Common myeloid progenitor, CD34-positive (primary cell): Measurements from ENCODE around the gene SLC30A1.

Experiments used
- CTCF ChIA-PET: fragments of 350-600 bp; sonication (Branson Sonifier 250); formaldehyde crosslinking; loops from one replicate; lab custom pipeline; 2021; ENCODE audit warnings: antibody characterized with exemption; lab: Charles Lee
- POLR2A ChIA-PET: fragments of 350-600 bp; sonication (Branson Sonifier 250); formaldehyde crosslinking; loops from one replicate; lab custom pipeline; 2021; ENCODE audit warnings: antibody characterized with exemption; lab: Charles Lee
- DNase-seq, 3 donors: peaks; one replicate each; pipeline versions ENCODE4 v3.0.0 to v3.0.0-alpha.2; 2013
- H3K27ac ChIP-seq, 2 experiments: 1 replicate in 1 of 2; 2 replicates in 1 of 2; pipeline ENCODE4 v1.7.0; 2013; ENCODE audit warnings: inconsistent platforms in 2 of 2, low read length in 2 of 2, mild to moderate bottlenecking in 2 of 2, low read depth in 1 of 2, moderate library complexity in 1 of 2; ENCODE audit not compliant: severe bottlenecking in 2 of 2, insufficient read depth in 1 of 2, poor library complexity in 1 of 2
- H3K27me3 ChIP-seq, 5 experiments: replicated peaks in 2 of 5; 1 replicate in 3 of 5; 2 replicates in 2 of 5; pipeline versions ENCODE4 v1.6.1 to v1.7.0; 2013; ENCODE audit warnings: low read length in 4 of 5, mild to moderate bottlenecking in 2 of 5, moderate library complexity in 2 of 5, inconsistent platforms in 1 of 5; ENCODE audit not compliant: insufficient read depth in 5 of 5, control insufficient read depth in 4 of 5
- H3K36me3 ChIP-seq, 4 experiments: 1 replicate in 2 of 4; 2 replicates in 2 of 4; pipeline versions ENCODE4 v1.6.1 to v1.7.0; 2013; ENCODE audit warnings: low read length in 3 of 4, control low read depth in 1 of 4, mild to moderate bottlenecking in 1 of 4; ENCODE audit not compliant: control insufficient read depth in 4 of 4, insufficient read depth in 4 of 4
- H3K4me1 ChIP-seq, 4 experiments: 1 replicate in 3 of 4; 2 replicates in 1 of 4; pipeline versions ENCODE4 v1.6.1 to v1.7.1; 2013; ENCODE audit warnings: low read length in 3 of 4, mild to moderate bottlenecking in 3 of 4, control low read depth in 1 of 4, inconsistent platforms in 1 of 4, moderate library complexity in 1 of 4; ENCODE audit not compliant: control insufficient read depth in 4 of 4, insufficient read depth in 4 of 4; ENCODE audit errors: control extremely low read depth in 1 of 4
- H3K4me3 ChIP-seq, 7 experiments: 1 replicate in 4 of 7; 2 replicates in 3 of 7; pipeline versions ENCODE4 v1.5.1 to v1.7.0; 2013; ENCODE audit warnings: mild to moderate bottlenecking in 7 of 7, low read length in 6 of 7, moderate library complexity in 6 of 7, inconsistent platforms in 2 of 7, low read depth in 2 of 7, control low read depth in 1 of 7; ENCODE audit not compliant: insufficient read depth in 4 of 7, control insufficient read depth in 1 of 7; ENCODE audit errors: extremely low read depth in 1 of 7
- H3K9me3 ChIP-seq, 5 experiments: 1 replicate in 4 of 5; 2 replicates in 1 of 5; pipeline versions ENCODE4 v1.6.1 to v1.7.1; 2013; ENCODE audit warnings: low read length in 4 of 5, mild to moderate bottlenecking in 2 of 5, inconsistent platforms in 1 of 5, low read depth in 1 of 5, moderate library complexity in 1 of 5; ENCODE audit not compliant: control insufficient read depth in 4 of 5, insufficient read depth in 2 of 5; ENCODE audit errors: control extremely low read depth in 1 of 5
- WGBS: methylation state at CpG from one replicate; pipeline ENCODE4 v1.1.5; 2013; ENCODE audit not compliant: insufficient coverage; 5-methylcytosine and 5-hydroxymethylcytosine counted together

SLC30A1 gene

DNA sequence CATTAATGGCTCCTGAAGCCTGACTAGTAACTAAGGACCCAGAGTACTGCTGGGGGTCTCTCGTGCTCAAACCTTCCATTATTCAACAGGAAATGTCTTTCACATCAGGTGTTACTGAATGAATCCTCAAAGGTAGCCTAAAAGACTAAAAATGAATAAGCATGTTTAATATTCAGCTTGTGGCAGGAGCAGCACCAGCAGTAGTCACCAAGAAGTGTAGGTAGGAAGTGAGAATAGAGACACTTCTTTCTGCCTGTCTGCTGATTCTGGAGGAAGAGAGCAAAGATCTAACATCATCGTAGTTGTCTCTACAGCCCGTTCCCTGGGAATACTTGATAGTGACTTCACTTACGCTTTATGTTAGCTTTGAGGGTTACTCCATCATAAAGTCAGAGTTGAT is 7.6 kb upstream of the SLC30A1 start:
- H3K27me3 ChIP-seq, result no peaks in the 10 kb centered on the region
- CTCF ChIA-PET, result interaction anchor here (1.6 kb wide), 1 partner anchor 51 kb away, joined by 3 read pairs; no protein-coding TSS in a partner anchor

DNA sequence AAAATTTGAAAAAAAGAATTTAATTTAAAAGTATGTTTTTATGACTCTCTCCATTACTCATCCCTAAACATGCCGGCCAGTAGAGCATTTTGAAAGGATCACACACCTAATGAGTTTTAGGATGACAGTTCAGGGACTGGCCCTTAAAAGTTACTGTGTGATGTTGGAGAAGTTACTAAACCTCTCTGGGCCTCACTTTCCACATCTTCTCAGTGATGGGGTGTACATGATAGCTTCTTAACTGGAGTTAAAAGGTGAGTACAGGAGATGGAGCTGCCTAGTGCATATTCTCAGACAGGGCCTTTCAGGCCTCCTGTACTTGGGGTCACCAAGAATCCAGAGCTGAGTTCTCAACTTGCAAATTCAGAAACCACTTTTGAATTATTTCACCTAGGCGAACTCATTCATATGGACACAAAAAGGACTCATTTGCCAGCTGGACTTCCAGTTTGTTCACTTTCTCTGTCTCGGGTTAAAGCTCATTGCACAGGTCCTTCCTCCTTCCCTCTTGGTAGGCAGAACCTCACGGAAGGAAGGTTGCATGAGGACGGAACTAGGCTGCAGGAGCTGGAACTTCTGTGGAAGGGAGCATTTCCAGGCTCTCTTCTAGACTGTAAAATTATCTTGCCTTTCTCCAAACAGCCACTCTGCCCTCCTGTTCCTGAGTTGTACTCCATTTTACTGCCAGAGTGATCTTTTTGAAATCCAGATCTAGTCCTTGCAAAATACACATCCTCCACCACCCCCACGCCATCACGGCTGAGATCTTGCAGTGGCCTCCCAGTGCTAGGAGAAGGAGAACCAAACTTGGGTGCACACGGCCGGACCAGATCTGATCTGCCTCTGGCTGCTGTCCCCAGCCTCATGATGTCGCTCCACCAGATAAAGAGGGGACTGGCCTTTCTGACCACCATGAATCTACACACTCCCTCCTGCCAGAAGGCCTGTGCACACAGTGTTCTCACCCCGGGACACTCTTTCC is 4.3 kb upstream of the SLC30A1 start:
- 92% methylated on average over 4 of the region's 11 CpGs for WGBS
- H3K36me3 ChIP-seq, result no peaks in the 10 kb centered on the region
- no peak overlapping the region for H3K4me3 ChIP-seq
- no peak overlapping the region for H3K27ac ChIP-seq
- CTCF ChIA-PET, result interaction anchor here (0.6 to 1.2 kb wide), 6 partner anchors 12 to 521 kb away, joined by 3 to 4 read pairs (median 3); no protein-coding TSS in a partner anchor
- H3K9me3 ChIP-seq, result no peaks in the 10 kb centered on the region
- DNase-seq, result no peak
- peaks cover 11 to 58% (median 24%) of the 10 kb centered on the region in 4 experiments for H3K4me1 ChIP-seq
- H3K27me3 ChIP-seq, result no peaks in the 10 kb centered on the region
- POLR2A ChIA-PET, result interaction anchor here (0.6 kb wide), 1 partner anchor 79 kb away, joined by 3 read pairs; no protein-coding TSS in a partner anchor

More for the DNA sequence above, 7.6 kb upstream of the SLC30A1 start:
- 100% methylated on average over 2 of the region's 4 CpGs for WGBS
- DNase-seq, result no peak
- Histone ChIP-seq H3K27ac (no peak overlapping the region), H3K4me1 (peaks cover 11 to 62% (median 26%) of the 10 kb centered on the region in 4 experiments), H3K36me3 (no peaks in the 10 kb centered on the region), H3K9me3 (no peaks in the 10 kb centered on the region), H3K4me3 (no peak overlapping the region)
- POLR2A ChIA-PET, result no interaction called here

DNA sequence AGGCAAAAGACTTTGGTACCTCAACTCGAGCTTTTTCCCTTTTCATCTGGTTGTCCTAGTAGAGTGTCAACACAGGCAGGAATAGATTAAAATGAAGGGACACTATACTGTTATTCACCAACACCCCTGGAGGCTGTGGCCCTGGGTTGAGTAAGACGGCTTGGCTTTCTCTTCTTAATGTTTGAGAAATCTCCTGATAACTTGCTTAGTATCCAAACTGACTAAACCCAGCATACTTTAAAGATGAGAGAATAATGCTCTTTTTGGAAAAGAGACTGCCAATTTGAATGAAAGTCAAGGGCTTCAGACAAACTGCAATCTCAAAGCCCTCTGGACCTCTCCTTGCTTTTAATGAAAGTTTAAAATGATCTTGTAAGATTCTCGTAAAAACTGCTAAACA is 2.6 kb upstream of the SLC30A1 start:
- Histone ChIP-seq H3K4me1 (peaks cover 18 to 67% (median 38%) of the 10 kb centered on the region in 4 experiments), H3K4me3 (no peak overlapping the region), H3K36me3 (no peaks in the 10 kb centered on the region), H3K27me3 (no peaks in the 10 kb centered on the region), H3K27ac (no peak overlapping the region), H3K9me3 (no peaks in the 10 kb centered on the region)
- WGBS, result no CpG with 5 or more reads among the region's 3 CpGs
- DNase-seq, result no peak
- ChIA-PET POLR2A (no interaction called here), CTCF (interaction anchor here (1.1 to 2.6 kb wide), 3 partner anchors 26 to 73 kb away, joined by 5 to 15 read pairs (median 6); no protein-coding TSS in a partner anchor)

DNA sequence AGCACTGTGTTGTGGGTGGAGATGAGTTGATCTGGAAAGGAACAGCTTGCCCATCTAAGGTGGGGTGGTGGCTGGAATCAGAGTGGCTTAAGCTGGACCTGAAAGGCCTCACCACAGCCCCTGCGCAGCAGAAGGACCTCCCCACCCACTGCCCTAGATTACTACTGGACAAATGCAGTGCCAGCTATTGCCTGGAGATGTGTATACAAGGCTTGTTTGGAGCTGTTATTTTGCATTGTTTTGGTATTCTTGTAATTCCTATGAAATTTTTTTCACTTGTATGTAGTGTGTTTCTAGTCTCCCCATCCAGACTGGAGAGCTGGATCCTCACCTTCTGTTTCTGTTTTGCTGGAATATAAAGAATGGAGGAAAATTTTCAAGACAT is 1.3 kb upstream of the SLC30A1 start:
- H3K27me3 ChIP-seq, result no peaks in the 10 kb centered on the region
- no peak overlapping the region for H3K4me3 ChIP-seq
- WGBS, result no CpG with 5 or more reads among the region's 1 CpG
- ChIA-PET POLR2A (interaction anchor here (0.5 kb wide), 1 partner anchor 77 kb away, joined by 5 read pairs; no protein-coding TSS in a partner anchor), CTCF (interaction anchor here (0.8 to 3.2 kb wide), 11 partner anchors 9 to 74 kb away, joined by 3 to 25 read pairs (median 8); no protein-coding TSS in a partner anchor)
- H3K9me3 ChIP-seq, result no peaks in the 10 kb centered on the region
- H3K36me3 ChIP-seq, result peaks cover 0 to 8% (median 6%) of the 10 kb centered on the region in 4 experiments
- DNase-seq, result no peak
- peaks cover 18 to 72% (median 41%) of the 10 kb centered on the region in 4 experiments for H3K4me1 ChIP-seq
- H3K27ac ChIP-seq, result peak overlapping the region in 1 of 2 experiments; percentile 59

DNA sequence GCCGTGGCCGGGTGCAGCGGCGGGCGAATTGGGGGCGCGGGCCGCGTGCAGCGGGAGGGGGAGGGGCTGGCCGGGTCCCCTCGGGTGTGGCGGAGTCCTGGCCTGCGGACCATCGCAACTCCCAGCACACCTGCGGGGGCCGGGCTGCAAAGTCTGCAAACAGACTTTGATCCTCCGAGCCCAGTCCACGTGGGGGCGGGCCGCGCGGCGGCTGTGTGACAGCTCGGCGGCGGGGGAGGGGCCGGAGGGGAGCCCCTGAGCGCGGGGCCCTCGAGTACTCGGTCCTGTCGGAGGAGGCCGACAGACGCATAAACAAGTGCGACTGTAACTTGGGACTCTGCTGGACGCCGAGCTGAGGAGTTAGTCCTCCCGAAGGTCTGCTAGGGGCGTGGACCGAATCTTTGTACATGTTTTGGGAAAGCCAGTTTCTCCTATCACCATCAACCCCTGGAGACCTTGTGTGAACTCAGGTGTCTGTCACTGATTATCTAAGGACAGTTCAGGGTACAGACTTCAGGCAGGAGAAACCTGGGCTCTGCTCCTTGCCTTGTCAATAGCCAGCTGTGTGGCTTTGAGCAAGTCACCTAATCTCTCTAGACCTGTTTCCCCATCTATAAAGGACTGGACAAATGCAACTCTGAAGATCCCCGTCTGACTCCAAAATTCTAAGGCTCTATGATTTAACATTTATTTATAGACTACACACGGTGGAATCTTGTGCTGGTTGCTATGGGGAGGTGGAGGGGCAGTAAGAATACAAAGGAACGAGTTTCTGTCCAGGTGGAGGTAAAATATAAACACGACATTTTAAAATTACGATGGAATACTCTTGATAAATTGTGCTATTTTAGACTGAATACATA is 710 bp upstream of the SLC30A1 start:
- peak; percentile 65 to 81 (median 75) for DNase-seq
- Histone ChIP-seq H3K27ac (peak overlapping the region in 1 of 2 experiments; percentile 59), H3K4me1 (peaks cover 18 to 72% (median 41%) of the 10 kb centered on the region in 4 experiments), H3K27me3 (no peaks in the 10 kb centered on the region), H3K36me3 (peaks cover 0 to 12% (median 7%) of the 10 kb centered on the region in 4 experiments), H3K9me3 (no peaks in the 10 kb centered on the region), H3K4me3 (peak overlapping the region in 6 of 7 experiments; percentile 39 to 92 (median 74))
- ChIA-PET POLR2A (interaction anchor here (0.5 kb wide), 1 partner anchor 78 kb away, joined by 5 read pairs; no protein-coding TSS in a partner anchor), CTCF (interaction anchor here (0.8 to 3.2 kb wide), 17 partner anchors 9 to 81 kb away, joined by 3 to 25 read pairs (median 6); no protein-coding TSS in a partner anchor)
- WGBS, result 2% methylated on average over 42 of the region's 46 CpGs

DNA sequence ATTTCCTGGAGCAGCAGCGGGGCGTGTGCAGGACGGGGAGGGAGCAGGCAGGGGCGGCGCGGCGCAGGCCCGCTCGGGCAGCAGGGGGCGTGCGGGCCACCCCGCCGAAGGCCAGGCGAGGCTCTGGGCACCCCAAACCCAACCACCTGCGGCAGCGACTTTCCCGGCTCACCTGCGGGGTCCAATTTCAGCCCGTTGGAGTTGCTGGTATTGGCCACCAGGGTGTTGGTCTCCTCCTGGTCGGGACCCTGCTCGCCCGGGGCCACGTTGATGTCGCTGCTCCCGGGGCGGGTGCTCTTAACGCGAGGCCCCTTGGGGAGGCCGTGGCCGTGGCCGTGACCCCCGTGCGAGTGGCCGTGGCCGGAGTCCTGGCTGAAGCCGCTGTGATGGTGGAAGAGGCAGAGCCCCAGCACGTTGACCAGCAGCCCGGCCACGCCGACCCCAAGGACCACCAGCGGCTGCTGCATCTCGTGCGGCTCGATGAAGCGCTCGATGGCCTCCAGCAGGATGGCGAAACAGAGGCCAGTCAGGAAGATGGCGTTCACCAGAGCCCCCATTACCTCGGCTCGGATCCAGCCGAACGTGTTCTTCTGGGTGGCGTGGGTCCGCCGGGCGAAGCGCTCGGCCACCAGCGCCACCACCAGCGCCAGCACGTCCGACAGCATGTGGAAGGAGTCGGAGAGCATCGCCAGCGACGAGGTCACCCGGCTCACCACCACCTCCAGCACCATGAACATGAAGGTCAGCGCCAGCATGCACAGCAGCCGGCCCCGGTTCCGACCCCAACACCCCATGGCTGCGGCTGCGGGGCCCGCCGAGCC is 932 bp downstream of the SLC30A1 start:
- H3K4me3 ChIP-seq, result peak overlapping the region; percentile 76 to 93 (median 87)
- peaks cover 0 to 17% (median 7%) of the 10 kb centered on the region in 4 experiments for H3K36me3 ChIP-seq
- ChIA-PET CTCF (interaction anchor here (1.1 to 3.2 kb wide), 11 partner anchors 11 to 82 kb away, joined by 3 to 25 read pairs (median 7); no protein-coding TSS in a partner anchor), POLR2A (no interaction called here)
- H3K4me1 ChIP-seq, result peaks cover 18 to 62% (median 41%) of the 10 kb centered on the region in 4 experiments
- peak overlapping the region in 1 of 2 experiments; percentile 70 for H3K27ac ChIP-seq
- peak; percentile 61 to 71 (median 67) for DNase-seq
- under 1% methylated on average over 71 of the region's 75 CpGs for WGBS
- no peaks in the 10 kb centered on the region for H3K9me3 ChIP-seq
- no peaks in the 10 kb centered on the region for H3K27me3 ChIP-seq
